Transverse colon (tissue), 3 donors: Measurements from ENCODE around the gene PSMB3.

Experiments
- EP300 ChIP-seq: sonication (generic); formaldehyde crosslinking; IDR thresholded peaks from one replicate; pipeline ENCODE4 v1.6.1; 2017; ENCODE audit warnings: antibody characterized with exemption, low read depth
- POLR2AphosphoS5 ChIP-seq, 3 donors: sonication (generic); formaldehyde crosslinking; IDR thresholded peaks; one replicate each; pipeline ENCODE4 v1.6.1; 2016; ENCODE audit warnings: antibody characterized with exemption in 3 of 3

- TF ChIP-seq EP300 (no peak), POLR2AphosphoS5 (IDR thresholded peaks at IDR 0.05) (no peak)
These were observed 2.6 kb upstream of the PSMB3 start for GRCh38 chr17:38750044-38750311.
